Endothelial cell (in vitro differentiated cells): ENCODE data around the gene HELZ. TPM values are rescaled to one million over a fixed set of nuclear protein-coding genes. Genes with fewer than 3 reads are reported as not detected.

Experiments used
- DNase-seq: peaks from one replicate; pipeline ENCODE4 v3.0.0; 2021; ENCODE audit warnings: low spot score
- H3K27ac Mint-ChIP-seq: one replicate; pipeline ENCODE4 v1.8.0; 2021; ENCODE audit warnings: mixed read lengths, inconsistent platforms; ENCODE audit not compliant: unreplicated experiment
- H3K27me3 Mint-ChIP-seq: one replicate; pipeline ENCODE4 v1.8.0; 2021; ENCODE audit warnings: mild to moderate bottlenecking, moderate library complexity, mixed read lengths, inconsistent platforms; ENCODE audit not compliant: unreplicated experiment
- H3K36me3 Mint-ChIP-seq: one replicate; pipeline ENCODE4 v1.8.0; 2021; ENCODE audit warnings: mild to moderate bottlenecking, low read depth, mixed read lengths, inconsistent platforms; ENCODE audit not compliant: unreplicated experiment
- H3K4me1 Mint-ChIP-seq: one replicate; pipeline ENCODE4 v1.8.0; 2021; ENCODE audit warnings: mild to moderate bottlenecking, mixed read lengths, inconsistent platforms; ENCODE audit not compliant: unreplicated experiment
- H3K4me3 Mint-ChIP-seq: one replicate; pipeline ENCODE4 v1.8.0; 2021; ENCODE audit warnings: mild to moderate bottlenecking, mixed read lengths, inconsistent platforms; ENCODE audit not compliant: unreplicated experiment
- H3K9me3 Mint-ChIP-seq: one replicate; pipeline ENCODE4 v1.8.0; 2021; ENCODE audit warnings: mixed read lengths, inconsistent platforms; ENCODE audit not compliant: unreplicated experiment
- CTCF ChIP-seq: fragments of 200-600 bp; sonication (generic); IDR thresholded peaks from one replicate; pipeline ENCODE4 v1.5.0; 2021; ENCODE audit warnings: antibody characterized with exemption; ENCODE audit not compliant: unreplicated experiment
- total RNA-seq: library from RNA; stranded (reverse); fragmentation: NEBNext Ultra II Directional; extraction: Animal tissue kit (Norgen Biotek cat#: 25700); gene quantifications from one replicate; pipeline ENCODE4 v1.2.1, GENCODE V29; 2021; ENCODE audit not compliant: unreplicated experiment

The HELZ gene
- total RNA-seq, 1 donor from 2014 or later = 57.0 TPM

- H3K9me3 Mint-ChIP-seq = no peaks in the 10 kb centered on the region
- no peak overlapping the region for H3K27ac Mint-ChIP-seq
- no peak for TF ChIP-seq CTCF
- no peak for DNase-seq
- H3K36me3 Mint-ChIP-seq = peaks cover 18% of the 10 kb centered on the region
- H3K4me3 Mint-ChIP-seq = no peak overlapping the region
- no peaks in the 10 kb centered on the region for H3K4me1 Mint-ChIP-seq
- H3K27me3 Mint-ChIP-seq = no peaks in the 10 kb centered on the region
These were observed 133.2 kb downstream of the HELZ start for GRCh38 chr17:67111808-67112207.

- H3K4me3 Mint-ChIP-seq = no peak overlapping the region
- no peaks in the 10 kb centered on the region for H3K27me3 Mint-ChIP-seq
- no peaks in the 10 kb centered on the region for H3K4me1 Mint-ChIP-seq
- H3K9me3 Mint-ChIP-seq = no peaks in the 10 kb centered on the region
- H3K27ac Mint-ChIP-seq = no peak overlapping the region
- no peak for DNase-seq
- no peak for TF ChIP-seq CTCF
- H3K36me3 Mint-ChIP-seq = peaks cover 18% of the 10 kb centered on the region
These were observed 133.7 kb downstream of the HELZ start for GRCh38 chr17:67111327-67111726.

GRCh38 chr17:67110619-67111018, 134.4 kb downstream of the HELZ start:
- DNase-seq = no peak
- Mint-ChIP-seq H3K27ac (no peak overlapping the region), H3K27me3 (no peaks in the 10 kb centered on the region), H3K4me1 (no peaks in the 10 kb centered on the region), H3K36me3 (peaks cover 18% of the 10 kb centered on the region), H3K9me3 (no peaks in the 10 kb centered on the region), H3K4me3 (no peak overlapping the region)
- TF ChIP-seq CTCF = no peak

GRCh38 chr17:67109111-67109510, 135.9 kb downstream of the HELZ start:
- Mint-ChIP-seq H3K27ac (no peak overlapping the region), H3K27me3 (no peaks in the 10 kb centered on the region), H3K4me1 (no peaks in the 10 kb centered on the region), H3K4me3 (no peak overlapping the region), H3K9me3 (no peaks in the 10 kb centered on the region), H3K36me3 (peaks cover 18% of the 10 kb centered on the region)
- no peak for TF ChIP-seq CTCF
- DNase-seq = no peak

GRCh38 chr17:67107811-67108775, 136.9 kb downstream of the HELZ start:
- Mint-ChIP-seq H3K9me3 (no peaks in the 10 kb centered on the region), H3K27ac (no peak overlapping the region), H3K4me1 (no peaks in the 10 kb centered on the region)

More at GRCh38 chr17:67107811-67108775, 136.9 kb downstream of the HELZ start:
- DNase-seq = no peak
- Mint-ChIP-seq H3K4me3 (no peak overlapping the region), H3K36me3 (peaks cover 11% of the 10 kb centered on the region), H3K27me3 (no peaks in the 10 kb centered on the region)
- no peak for TF ChIP-seq CTCF
